ENCODE measurements around the gene KCNS3. TPM values are rescaled to one million over a fixed set of nuclear protein-coding genes. Genes with fewer than 3 reads are reported as not detected.
A peak's percentile ranks its signal among the peaks of the same experiment; 100 is the strongest.

The KCNS3 gene, protein sequence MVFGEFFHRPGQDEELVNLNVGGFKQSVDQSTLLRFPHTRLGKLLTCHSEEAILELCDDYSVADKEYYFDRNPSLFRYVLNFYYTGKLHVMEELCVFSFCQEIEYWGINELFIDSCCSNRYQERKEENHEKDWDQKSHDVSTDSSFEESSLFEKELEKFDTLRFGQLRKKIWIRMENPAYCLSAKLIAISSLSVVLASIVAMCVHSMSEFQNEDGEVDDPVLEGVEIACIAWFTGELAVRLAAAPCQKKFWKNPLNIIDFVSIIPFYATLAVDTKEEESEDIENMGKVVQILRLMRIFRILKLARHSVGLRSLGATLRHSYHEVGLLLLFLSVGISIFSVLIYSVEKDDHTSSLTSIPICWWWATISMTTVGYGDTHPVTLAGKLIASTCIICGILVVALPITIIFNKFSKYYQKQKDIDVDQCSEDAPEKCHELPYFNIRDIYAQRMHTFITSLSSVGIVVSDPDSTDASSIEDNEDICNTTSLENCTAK
- polyA plus RNA-seq (2012; ENCODE audit: insufficient read depth, insufficient read length, low read depth), result not detected

DNA sequence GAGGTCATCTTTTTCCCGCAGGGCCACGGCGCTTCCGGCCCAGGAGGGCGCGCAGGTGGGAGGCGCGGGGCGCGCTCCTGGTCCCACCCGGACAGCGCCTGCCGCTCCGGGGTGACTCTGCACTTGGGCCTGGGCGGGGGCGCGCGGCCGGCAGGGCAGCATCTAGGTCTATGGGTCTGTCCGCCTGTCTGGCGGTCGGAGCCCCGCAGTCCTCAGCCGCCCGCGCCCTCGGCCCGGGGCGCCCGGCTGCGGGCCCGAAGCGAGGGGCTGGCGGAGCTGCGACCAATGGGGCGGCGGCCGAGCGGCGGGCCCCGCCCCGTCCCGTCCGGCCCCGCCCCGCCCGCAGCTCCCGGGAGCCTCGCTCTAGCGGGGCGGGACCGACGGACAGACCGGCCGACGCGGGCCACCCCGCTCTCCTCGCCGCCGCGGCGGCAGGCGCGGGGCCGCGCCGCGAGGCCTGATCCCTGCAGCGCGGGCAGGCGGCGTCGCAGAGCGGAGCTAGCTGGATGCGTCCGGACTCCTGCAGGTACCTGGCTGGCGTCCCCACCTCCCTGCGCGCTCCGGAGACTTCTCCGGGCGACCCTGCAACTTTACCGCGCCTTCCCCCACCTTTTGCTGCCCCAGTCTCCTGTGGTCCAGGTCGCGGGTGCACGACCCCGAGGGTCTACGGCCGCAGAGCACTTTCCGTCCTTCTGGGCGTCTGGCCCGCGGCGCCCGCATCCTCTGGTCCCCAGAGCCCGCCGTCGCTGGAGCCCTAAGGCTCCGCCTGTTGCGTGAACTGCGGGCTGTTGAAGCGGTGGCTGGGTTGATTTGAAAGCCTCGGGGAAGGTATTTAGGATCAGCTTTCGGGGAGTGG lies at the start of gene KCNS3:
KCNS3 (plus strand) TSS at position 387 of the 856 bp plus-strand sequence. CDS start 52,342 bp downstream, outside the sequence.
- Histone ChIP-seq H3K9me3 (no peaks in the 10 kb centered on the region), H3K4me1 (no peaks in the 10 kb centered on the region), H3K4me3 (ENCODE audit: low read depth, low read length) (peak within 1 kb of the TSS; percentile 51), H3K27me3 (peaks cover 65% of the 10 kb centered on the region), H3K36me3 (no peaks in the 10 kb centered on the region)
- peak; percentile 62 for DNase-seq
- TF ChIP-seq, protein P1, sequence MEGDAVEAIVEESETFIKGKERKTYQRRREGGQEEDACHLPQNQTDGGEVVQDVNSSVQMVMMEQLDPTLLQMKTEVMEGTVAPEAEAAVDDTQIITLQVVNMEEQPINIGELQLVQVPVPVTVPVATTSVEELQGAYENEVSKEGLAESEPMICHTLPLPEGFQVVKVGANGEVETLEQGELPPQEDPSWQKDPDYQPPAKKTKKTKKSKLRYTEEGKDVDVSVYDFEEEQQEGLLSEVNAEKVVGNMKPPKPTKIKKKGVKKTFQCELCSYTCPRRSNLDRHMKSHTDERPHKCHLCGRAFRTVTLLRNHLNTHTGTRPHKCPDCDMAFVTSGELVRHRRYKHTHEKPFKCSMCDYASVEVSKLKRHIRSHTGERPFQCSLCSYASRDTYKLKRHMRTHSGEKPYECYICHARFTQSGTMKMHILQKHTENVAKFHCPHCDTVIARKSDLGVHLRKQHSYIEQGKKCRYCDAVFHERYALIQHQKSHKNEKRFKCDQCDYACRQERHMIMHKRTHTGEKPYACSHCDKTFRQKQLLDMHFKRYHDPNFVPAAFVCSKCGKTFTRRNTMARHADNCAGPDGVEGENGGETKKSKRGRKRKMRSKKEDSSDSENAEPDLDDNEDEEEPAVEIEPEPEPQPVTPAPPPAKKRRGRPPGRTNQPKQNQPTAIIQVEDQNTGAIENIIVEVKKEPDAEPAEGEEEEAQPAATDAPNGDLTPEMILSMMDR (IDR thresholded peaks at IDR 0.05; ENCODE audit: low read depth, low read length), result no peak

DNA sequence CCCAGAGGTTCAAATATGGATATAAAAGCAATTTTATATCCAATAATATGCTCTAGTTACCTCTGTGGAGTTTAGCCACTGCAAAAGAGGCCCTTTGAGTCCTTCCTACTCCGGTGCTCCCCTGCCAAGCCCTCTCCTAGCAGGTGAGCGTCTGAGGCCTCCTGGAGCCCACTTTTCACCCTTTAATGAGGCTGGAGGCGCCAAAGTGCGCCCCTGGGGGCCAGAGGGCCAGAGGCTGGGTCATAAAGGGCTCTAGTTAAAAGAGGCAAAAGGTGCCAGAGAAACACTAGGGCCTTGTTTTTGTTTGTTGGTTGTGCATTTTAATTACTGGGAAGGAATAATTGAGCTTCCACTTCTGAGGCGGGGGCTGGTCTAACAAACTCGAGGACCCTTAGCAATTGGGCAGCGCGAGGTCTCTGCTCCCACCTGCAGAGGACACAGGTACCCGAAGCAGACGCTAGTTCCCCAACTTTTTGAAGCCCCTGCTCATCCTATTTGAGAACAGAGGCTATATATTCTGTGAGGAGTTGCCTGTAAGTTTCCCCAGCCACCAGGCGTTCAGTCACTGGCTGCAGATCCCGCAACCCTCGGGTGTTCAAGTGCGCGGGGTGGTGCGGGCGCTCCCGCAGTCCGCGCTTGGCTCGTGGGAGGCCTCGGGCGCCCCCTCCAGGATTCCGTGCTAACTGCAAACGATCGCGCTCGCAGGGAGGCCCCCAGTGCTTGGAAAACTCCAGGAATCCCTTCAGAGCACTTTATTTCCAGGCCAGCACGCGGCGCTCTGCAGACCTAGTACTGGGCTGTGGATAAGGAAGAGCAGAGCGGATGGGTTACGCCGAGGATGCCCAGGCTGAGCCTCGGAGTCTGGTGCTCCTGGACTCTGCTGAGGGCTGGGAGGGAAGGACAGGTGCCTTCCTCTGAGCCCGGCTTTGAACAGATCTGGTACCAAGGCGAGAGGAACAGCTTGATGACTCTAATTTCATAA lies 48.1 kb upstream of the KCNS3 start:
- H3K4me3 ChIP-seq (ENCODE audit: low read depth, low read length), result peak overlapping the region; percentile 50
- H3K4me1 ChIP-seq, result no peaks in the 10 kb centered on the region
- DNase-seq, result peak; percentile 91
- no peaks in the 10 kb centered on the region for H3K9me3 ChIP-seq
- TF ChIP-seq, protein P1 (IDR thresholded peaks at IDR 0.05; ENCODE audit: low read depth, low read length), result peak; percentile 93
- no peaks in the 10 kb centered on the region for H3K36me3 ChIP-seq
- H3K27me3 ChIP-seq, result no peaks in the 10 kb centered on the region; the same call in 1 of the 2 replicates

DNA sequence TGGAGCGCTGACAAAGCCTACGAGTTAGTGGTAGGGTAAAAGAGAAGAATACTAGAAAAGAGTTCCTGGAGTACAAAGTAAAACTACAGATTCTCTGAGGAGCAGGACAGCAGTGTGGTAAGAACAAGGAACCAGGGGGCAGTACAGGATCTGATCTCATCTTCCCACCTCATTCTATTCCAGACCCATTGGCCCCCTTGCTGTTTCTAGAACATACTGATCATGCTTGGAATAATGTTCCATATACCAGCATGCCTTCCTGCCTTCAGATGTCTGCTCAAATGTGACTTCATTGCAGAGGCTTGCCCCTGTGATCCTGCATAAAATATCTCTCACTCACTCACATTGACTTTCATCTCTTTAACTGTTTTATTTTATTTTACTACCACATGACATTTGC lies 43.0 kb upstream of the KCNS3 start:
- H3K36me3 ChIP-seq, result no peaks in the 10 kb centered on the region
- H3K4me1 ChIP-seq, result no peaks in the 10 kb centered on the region
- H3K9me3 ChIP-seq, result no peaks in the 10 kb centered on the region
- DNase-seq, result no peak
- no peak overlapping the region for H3K4me3 ChIP-seq (ENCODE audit: low read depth, low read length)
- no peaks in the 10 kb centered on the region; the same call in 1 of the 2 replicates for H3K27me3 ChIP-seq
- TF ChIP-seq, protein P1 (IDR thresholded peaks at IDR 0.05; ENCODE audit: low read depth, low read length), result no peak

DNA sequence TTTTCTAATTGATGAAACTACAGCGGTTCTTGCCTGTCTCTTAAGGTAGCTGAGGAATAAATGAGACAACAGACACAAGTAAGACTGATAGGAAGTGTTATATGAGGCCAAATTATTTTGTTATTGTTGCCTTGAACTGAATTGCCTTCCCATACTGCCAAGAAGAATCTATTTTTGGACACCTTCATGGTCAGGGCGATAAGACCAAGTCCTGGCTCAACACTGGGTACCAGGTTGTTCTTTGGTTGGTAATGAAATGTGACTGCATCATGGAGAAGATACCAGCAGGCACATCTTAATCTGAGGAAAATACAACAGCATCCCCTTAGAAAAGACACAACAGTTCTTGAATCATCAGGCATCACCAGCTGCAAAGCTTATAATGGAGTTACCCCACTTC lies 38.5 kb upstream of the KCNS3 start:
- Histone ChIP-seq H3K9me3 (no peaks in the 10 kb centered on the region), H3K27me3 (no peaks in the 10 kb centered on the region), H3K4me1 (no peaks in the 10 kb centered on the region), H3K4me3 (ENCODE audit: low read depth, low read length) (no peak overlapping the region), H3K36me3 (no peaks in the 10 kb centered on the region)
- DNase-seq, result no peak
- TF ChIP-seq, protein P1 (IDR thresholded peaks at IDR 0.05; ENCODE audit: low read depth, low read length), result no peak

DNA sequence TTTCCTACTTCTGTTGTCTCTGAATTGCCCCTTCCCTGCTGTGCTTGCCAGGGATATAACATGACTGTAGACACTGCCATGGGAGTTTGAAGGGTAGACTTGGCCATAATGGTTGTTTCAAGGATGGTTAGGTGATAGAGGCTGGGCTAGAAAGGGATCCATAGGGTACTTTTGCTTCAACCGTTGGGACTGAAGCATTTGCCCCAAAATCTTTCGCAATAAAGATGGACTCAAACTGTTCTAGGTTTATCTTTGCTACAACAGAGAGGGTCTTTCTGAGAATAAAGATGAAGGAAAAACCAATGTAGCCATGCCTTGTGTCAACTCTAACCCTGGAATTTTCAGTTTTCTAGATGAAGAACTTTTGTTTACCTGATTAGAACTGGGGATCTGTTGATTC lies 35.0 kb upstream of the KCNS3 start:
- TF ChIP-seq, protein P1 (IDR thresholded peaks at IDR 0.05; ENCODE audit: low read depth, low read length), result no peak
- Histone ChIP-seq H3K27me3 (no peaks in the 10 kb centered on the region), H3K4me1 (no peaks in the 10 kb centered on the region), H3K4me3 (ENCODE audit: low read depth, low read length) (no peak overlapping the region), H3K36me3 (no peaks in the 10 kb centered on the region), H3K9me3 (no peaks in the 10 kb centered on the region)
- no peak for DNase-seq
